ENCODE data around the gene ATP8B1. TPM values are rescaled to one million over a fixed set of nuclear protein-coding genes. Genes with fewer than 3 reads are reported as not detected.

Gene ATP8B1
- total RNA-seq, 2 donors from 2014 or later: 18.5 to 41.5 TPM

DNA sequence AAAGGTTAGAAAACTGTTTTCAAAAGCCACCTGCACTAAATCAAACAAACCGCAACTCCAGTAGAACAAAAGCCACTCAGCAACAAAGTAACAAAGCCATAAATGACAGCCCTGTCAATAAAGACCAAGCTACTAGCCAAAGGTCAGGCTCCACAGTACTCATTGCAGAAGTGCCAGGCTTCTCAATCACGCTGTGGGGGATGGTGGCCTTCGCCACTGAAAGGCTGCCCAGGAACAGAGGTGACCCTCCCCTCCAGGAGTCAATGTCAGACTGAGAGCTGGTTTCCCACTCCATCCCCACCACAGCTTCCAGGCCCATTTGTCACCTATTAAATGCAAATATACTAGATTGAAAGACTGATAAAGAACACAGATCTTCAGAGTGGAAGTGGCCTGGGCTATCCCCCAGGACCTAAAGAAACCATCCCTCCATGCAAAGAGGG, 5.9 kb downstream of the ATP8B1 start:
- H3K9me3 ChIP-seq: no peaks in the 10 kb centered on the region
- peaks cover 79% of the 10 kb centered on the region for H3K4me1 ChIP-seq
- no peak overlapping the region for H3K4me3 ChIP-seq
- DNase-seq (peak; percentile 58 to 78 (median 74)), ATAC-seq (peak; percentile 69)
- intact Hi-C loops (cut with DNase I): loop anchor here (10.0 kb wide), 1 partner anchor 52 kb away; no protein-coding TSS in a partner anchor
- H3K27me3 ChIP-seq: no peaks in the 10 kb centered on the region
- 24 to 27% methylated on average over 3 of the region's 3 CpGs for WGBS, 2 donors
- no peaks in the 10 kb centered on the region for H3K36me3 ChIP-seq (replicated peaks in 1 of 2; ENCODE audit: insufficient read depth in 1 of 2, low read depth in 2 of 2)
- H3K27ac ChIP-seq: peak overlapping the region; percentile 59 to 72 (median 68)
- TF ChIP-seq, protein P1, sequence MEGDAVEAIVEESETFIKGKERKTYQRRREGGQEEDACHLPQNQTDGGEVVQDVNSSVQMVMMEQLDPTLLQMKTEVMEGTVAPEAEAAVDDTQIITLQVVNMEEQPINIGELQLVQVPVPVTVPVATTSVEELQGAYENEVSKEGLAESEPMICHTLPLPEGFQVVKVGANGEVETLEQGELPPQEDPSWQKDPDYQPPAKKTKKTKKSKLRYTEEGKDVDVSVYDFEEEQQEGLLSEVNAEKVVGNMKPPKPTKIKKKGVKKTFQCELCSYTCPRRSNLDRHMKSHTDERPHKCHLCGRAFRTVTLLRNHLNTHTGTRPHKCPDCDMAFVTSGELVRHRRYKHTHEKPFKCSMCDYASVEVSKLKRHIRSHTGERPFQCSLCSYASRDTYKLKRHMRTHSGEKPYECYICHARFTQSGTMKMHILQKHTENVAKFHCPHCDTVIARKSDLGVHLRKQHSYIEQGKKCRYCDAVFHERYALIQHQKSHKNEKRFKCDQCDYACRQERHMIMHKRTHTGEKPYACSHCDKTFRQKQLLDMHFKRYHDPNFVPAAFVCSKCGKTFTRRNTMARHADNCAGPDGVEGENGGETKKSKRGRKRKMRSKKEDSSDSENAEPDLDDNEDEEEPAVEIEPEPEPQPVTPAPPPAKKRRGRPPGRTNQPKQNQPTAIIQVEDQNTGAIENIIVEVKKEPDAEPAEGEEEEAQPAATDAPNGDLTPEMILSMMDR (IDR thresholded peaks at IDR 0.05): peak in 1 of 7 experiments; percentile 3
- no peak for TF ChIP-seq POLR2A (IDR thresholded peaks at IDR 0.05)

DNA sequence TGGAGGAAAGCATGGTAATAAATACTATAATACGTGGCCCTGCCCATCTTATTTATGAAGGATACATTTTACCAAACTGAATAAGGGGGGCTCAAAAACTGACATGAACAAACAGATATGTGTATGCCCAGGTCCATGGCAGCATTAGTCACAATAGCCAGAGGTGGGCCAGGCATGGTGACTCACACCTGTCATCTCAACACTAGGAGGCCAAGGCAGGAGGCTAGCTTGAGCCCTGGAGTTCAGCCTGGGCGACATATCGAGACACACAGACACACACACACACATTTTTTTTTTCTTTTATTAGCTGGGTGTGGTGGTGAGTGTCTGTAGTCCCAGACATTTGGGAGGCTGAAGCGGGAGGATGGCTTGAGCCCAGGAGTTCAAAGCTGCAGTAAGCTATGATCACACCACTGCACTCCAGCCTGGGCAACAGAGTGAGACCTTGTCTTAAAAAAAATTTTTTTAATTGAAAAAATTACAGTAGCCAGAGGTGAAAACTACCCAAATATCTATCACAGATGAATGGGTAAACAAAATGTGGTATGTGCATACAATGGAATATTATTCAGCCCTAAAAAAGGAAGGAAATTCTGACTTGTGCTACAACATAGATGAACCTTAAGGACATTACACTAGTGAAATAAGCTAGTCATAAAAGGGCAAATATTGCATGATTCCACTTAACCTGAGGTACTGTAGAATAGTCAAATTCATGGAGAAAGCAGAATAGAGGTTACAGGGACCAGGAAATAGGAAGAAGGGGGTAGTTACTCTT, 8.0 kb downstream of the ATP8B1 start:
- no peak for DNase-seq

DNA sequence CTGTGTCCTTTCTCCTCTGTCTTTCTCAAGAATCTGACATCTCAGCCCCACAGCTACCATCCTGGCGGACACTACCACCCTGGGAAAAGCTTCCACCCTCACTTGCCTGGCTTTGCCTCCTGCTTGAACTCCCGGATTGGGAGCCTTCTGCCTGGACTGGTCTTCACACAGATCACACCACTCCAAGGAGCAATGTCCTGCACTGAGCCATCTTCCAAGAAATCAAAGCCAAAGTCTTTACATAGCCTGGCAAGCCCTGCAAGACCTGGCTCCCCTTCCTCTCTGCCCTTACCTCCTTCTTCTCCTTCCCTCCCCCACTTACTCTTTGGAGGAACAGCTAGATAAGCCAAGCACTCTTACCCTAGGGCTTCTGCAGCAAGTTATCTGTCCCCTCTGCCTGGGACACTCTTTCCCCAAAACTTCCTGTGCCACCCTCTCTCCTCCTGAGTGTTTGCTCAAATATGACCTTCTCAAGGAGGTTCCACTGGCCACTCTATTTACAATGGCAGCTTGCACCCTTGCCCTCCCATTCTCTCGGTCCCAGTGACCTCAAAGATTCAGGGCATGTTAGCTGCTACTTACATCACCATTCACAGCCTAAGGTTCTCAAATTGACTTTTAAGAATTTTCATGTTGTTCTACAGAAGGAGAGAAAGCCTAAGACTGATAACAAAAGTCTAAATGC, 9.7 kb downstream of the ATP8B1 start:
- H3K36me3 ChIP-seq (replicated peaks in 1 of 2; ENCODE audit: insufficient read depth in 1 of 2, low read depth in 2 of 2): no peaks in the 10 kb centered on the region
- no peak overlapping the region for H3K4me3 ChIP-seq
- whole genome bisulfite sequencing, 2 donors: 30 to 38% methylated on average over 3 of the region's 3 CpGs
- intact Hi-C loops (cut with DNase I): loop anchor here (10.0 kb wide), 1 partner anchor 49 kb away; no protein-coding TSS in a partner anchor
- ATAC-seq: no peak
- no peaks in the 10 kb centered on the region for H3K27me3 ChIP-seq
- TF ChIP-seq POLR2A (IDR thresholded peaks at IDR 0.05): no peak
- TF ChIP-seq, protein P1 (IDR thresholded peaks at IDR 0.05): no peak
- peak overlapping the region; percentile 15 to 40 (median 22) for H3K27ac ChIP-seq
- no peak for DNase-seq
- peaks cover 94% of the 10 kb centered on the region for H3K4me1 ChIP-seq
- H3K9me3 ChIP-seq: no peaks in the 10 kb centered on the region

More for the DNA sequence above, 8.0 kb downstream of the ATP8B1 start:
- Histone ChIP-seq H3K4me1 (peaks cover 94% of the 10 kb centered on the region), H3K4me3 (no peak overlapping the region), H3K36me3 (replicated peaks in 1 of 2; ENCODE audit: insufficient read depth in 1 of 2, low read depth in 2 of 2) (no peaks in the 10 kb centered on the region), H3K27ac (no peak overlapping the region), H3K27me3 (no peaks in the 10 kb centered on the region), H3K9me3 (no peaks in the 10 kb centered on the region)
- 86 to 95% methylated on average over 4 of the region's 4 CpGs for WGBS, 2 donors
- intact Hi-C loops (cut with DNase I): loop anchor here (10.0 kb wide), 1 partner anchor 50 kb away; no protein-coding TSS in a partner anchor
- no peak for TF ChIP-seq POLR2A (IDR thresholded peaks at IDR 0.05)
- TF ChIP-seq, protein P1 (IDR thresholded peaks at IDR 0.05): no peak
- no peak for ATAC-seq

DNA sequence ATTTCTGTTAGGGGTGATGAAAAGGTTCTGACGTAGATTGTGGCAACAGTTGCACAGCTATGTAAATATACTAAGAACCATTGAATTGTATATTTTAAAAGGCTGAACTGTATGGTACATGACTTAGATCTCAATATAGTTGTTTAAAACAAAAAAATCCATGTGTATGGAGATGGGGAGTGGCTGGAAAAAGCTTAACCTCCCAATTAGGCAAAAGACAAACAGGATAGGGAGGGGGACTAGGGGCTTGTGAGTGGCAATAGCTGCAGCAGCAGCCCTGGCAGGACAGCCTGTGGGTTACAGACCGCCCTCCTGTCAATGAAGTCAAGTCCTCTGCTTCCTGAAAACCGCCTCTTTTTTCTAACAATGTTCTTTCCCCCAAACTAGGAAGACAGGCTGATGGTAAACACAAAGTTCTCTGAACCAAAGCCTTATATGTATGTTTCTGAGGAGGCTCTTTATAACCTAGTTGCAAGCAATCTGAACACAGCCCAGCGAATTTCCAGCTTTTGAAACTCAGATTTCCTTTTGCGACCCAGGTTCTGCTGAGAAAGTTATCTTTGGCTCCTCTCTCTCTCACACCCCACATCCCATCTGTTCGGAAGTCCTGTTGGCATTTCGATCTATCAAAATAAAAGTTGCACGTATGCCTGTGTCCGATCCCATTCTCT, 10.3 kb downstream of the ATP8B1 start:
- no peaks in the 10 kb centered on the region for H3K9me3 ChIP-seq
- no peaks in the 10 kb centered on the region for H3K27me3 ChIP-seq
- peak overlapping the region; percentile 15 to 40 (median 22) for H3K27ac ChIP-seq
- TF ChIP-seq POLR2A (IDR thresholded peaks at IDR 0.05): no peak
- TF ChIP-seq, protein P1 (IDR thresholded peaks at IDR 0.05): no peak
- H3K4me3 ChIP-seq: no peak overlapping the region
- no peak for ATAC-seq
- peaks cover 94% of the 10 kb centered on the region for H3K4me1 ChIP-seq
- no peak for DNase-seq
- H3K36me3 ChIP-seq (replicated peaks in 1 of 2; ENCODE audit: insufficient read depth in 1 of 2, low read depth in 2 of 2): no peaks in the 10 kb centered on the region
- 20 to 31% methylated on average over 9 of the region's 9 CpGs for WGBS, 2 donors
- intact Hi-C loops (cut with DNase I): loop anchor here (10.0 kb wide), 1 partner anchor 48 kb away; no protein-coding TSS in a partner anchor

Data from body of pancreas (tissue), 4 donors.